Stimulated activated naive CD8-positive, alpha-beta T cell treated with anti-CD3 and anti-CD28 coated beads, Interleukin-15, Interleukin-2, amounts not matched to agents 100 U/mL and 50 U/mL, for 24 hours (primary cell): ENCODE data around the gene MAPK1.
"Not testable (repeated sequence)": the region's sequence is repeated elsewhere in the genome, so short reads cannot be mapped to it uniquely, and the experiment has no call there.

Experiments used
- ATAC-seq: fragments of 150-1000 bp; cut with Tn5 transposase; one replicate; pipeline ENCODE4 v1.10.0; 2021
- DNase-seq: peaks from one replicate; pipeline ENCODE4 v3.0.0; 2021

MAPK1 gene

DNA sequence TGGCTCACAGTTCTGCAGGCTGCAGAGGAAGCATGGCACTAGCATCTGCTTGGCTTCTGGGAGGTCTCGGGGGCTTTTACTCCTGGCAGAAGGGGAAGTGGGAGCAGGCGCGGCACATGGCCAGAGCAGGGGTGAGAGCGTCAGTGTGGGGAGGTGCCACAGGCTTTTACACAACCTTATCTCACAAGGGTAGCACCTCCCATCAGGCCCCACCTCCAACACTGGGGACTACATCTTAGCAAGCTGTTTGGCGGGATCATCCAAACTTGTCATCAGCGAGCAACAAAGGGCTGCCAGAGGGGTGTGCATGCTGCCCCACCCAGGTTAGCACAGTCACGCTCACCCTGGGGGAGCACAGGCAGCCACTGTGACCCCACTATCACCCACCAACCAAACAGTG lies 112.9 kb downstream of the MAPK1 start:
- no peak for ATAC-seq
- DNase-seq = no peak

- no peak for DNase-seq
- no peak for ATAC-seq
Observed at GRCh38 chr22:21753374-21754111, 113.9 kb downstream of the MAPK1 start.

DNA sequence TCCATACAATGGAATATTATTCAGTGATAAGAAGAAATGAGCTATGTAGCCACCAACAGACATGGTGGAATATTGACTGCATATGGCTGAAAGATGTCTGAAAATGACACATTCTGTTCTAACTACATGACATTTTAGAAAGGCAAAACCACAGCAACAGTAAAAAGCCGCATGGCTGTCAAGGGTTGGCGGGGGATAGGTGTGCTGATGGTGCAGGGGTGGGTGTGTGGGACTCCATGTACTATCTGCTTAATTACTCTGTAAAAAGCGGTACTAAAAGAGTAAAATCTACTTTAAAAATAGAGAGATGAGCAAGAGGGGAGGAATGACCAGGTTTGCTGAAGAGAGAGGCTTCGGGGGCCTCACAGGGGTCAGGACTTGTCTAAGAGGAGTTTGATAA lies 115.2 kb downstream of the MAPK1 start:
- ATAC-seq (peak; percentile 41), DNase-seq (no peak)

- no peak for ATAC-seq
Observed at GRCh38 chr22:21745948-21746347, 121.5 kb downstream of the MAPK1 start.

GRCh38 chr22:21744917-21745316 lies 122.5 kb downstream of the MAPK1 start:
- DNase-seq, ATAC-seq: not testable (repeated sequence)

More at GRCh38 chr22:21745948-21746347, 121.5 kb downstream of the MAPK1 start:
- DNase-seq = no peak

GRCh38 chr22:21741790-21742189 lies 125.7 kb downstream of the MAPK1 start:
- DNase-seq = no peak

DNA sequence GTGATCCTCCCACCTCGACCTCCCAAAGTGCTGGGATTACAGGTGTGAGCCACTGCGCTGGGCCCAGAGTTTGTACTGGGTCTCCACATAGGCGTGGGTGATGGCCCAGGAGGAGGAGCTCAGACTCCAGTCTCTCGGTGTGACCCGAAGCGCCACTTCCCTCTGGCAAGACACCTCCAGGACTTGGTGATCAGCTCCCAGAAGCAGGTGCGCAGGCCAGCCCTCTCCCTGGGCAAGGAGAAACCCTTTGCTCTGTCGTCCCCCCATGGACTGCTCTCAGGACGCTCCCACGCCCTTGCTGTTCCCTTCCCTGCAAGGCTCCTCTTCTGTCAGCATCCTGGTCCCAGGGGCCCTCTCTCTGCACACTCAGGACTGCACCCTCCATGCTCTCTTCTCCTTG lies 126.4 kb downstream of the MAPK1 start:
- ATAC-seq = no peak
- no peak for DNase-seq

More at GRCh38 chr22:21741790-21742189, 125.7 kb downstream of the MAPK1 start:
- no peak for ATAC-seq

DNA sequence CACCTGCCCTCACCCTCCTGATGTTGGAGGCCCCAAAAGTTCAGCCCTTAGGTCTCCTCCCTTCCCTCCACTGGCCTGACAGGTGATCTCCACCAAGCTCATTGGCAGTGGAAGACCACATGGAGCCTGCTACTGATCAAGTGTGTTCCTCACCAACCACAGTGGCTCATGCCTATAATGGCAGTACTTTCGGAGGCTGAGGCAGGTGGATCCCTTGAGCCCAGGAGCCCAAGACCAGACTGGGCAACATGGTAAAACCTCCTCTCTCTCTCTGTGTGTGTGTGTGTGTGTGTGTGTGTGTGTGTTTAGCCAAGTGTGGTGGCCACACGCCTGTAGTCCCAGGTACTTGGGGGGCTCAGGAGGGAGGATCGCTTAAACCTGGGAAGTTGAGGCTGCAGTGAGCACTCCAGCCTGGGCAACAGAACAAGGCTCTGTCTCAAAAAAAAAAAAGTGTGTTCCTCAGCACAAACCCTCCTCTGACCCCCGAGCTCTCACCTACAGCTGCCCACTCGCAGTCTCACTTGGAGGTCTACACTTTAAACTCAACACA lies 127.5 kb downstream of the MAPK1 start:
- DNase-seq (no peak), ATAC-seq (no peak)

- no peak for DNase-seq
- ATAC-seq = no peak
Observed at GRCh38 chr22:21738966-21739365, 128.5 kb downstream of the MAPK1 start.

- ATAC-seq (no peak), DNase-seq (no peak)
Observed at GRCh38 chr22:21738081-21738480, 129.4 kb downstream of the MAPK1 start.

- ATAC-seq (no peak), DNase-seq (no peak)
Observed at GRCh38 chr22:21736948-21737347, 130.5 kb downstream of the MAPK1 start.

DNA sequence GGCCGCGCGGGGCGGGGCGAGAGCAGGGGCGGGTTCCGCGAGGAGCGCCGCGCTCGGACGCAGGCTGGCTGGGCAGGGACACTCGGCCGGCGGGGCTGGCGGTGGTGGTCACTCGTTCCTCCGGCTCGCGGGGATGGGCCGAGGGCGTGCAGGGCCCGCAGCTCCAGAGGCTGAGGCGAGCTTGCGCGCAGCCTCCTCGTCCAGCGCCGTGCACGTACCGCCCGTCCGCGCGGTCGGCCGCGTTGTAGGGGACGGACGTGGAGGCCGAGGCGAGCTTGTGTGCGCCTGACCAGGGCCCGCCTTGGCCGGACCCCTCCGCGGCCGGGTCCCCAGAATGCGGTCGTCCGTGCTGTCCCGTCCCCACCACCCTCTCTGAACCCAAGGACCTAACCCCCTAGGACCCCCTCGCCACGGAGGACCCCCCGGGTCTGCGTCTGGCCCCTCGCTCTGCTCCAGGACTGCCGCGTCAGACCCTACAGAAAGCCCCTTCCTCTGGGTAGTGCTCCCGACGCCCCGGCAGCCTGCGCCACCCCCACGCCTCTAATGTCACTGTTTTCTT lies 131.3 kb downstream of the MAPK1 start:
- DNase-seq (no peak), ATAC-seq (no peak)

DNA sequence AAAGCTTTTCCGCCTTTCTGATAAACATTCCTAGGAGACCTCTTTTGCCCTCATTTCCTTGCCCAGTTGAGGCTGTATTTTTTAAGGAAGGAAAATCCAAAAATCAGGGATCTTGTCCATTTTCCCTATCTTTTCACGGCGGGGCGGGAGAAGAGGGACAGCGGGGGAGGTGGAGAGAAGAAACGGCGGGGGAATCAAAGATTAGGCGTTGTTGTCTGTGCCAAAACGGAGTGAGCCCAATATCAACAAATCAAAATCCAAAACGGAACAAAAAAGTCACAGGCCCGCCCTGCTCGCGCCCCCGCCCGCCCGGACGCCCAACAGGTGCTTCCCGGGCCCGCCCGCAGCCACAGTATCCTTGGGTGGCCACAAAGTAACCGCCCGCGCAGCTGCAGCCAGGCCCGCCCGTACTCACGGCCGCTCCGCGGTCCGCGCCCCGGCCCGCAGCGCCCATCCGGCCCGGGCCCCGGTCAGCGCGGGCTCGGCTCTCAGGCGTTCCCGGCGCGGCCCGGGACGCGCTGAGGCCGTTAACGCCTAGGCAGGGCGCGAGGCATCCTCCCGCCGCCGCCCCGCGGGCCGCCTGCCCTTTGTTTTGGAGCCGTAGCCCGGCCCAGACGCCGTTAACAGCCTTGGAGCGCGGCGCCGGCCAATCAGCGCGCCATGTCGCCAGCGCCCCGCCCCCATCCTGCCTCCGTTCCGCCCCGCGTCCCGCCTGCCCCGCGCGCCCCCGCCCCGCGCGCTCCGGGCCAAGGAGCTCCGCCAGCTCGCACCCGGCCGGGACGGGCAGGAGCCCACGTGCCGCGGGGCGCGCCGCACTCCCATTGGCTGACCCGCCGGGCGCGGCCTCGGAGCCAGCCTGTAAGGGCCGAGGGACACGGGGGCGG lies 132.0 kb downstream of the MAPK1 start, which contains the start of gene YPEL1:
TSS of gene YPEL1 (minus strand) at position 595 of the 884 bp plus-strand sequence. CDS start 25,050 bp downstream, outside the sequence.
- peak; percentile 95 for DNase-seq
- peak; percentile 94 for ATAC-seq

DNA sequence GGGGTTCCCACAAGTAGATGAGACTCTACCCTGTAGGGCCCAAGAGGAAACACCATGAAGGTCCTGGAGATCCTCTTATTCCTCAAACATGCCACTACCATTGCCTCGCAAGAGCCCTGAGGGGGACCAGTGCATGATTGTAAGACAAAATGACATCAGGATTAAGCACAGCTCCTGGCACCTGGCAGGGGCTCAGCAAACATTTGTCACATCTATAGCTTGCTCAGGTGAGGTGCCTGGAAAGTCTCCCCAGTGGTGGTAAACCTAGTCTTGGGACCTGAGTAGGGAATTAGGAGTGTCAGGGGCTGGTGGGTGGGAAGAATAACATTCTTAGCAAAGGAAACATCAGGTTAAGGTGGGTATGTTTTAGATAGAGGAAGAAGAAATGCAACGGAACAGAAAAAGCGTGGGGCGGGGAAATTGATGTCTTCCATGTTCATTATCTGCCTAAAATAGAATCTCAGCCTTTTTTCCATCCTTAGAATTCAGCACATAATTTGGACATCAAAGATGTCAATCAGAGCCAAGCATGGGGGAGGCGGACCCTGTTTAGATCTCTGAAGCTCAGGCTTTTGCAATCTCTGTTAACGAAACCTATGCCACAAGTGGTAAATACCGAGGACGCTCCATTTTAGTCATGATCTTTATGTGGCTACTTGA lies 132.8 kb downstream of the MAPK1 start:
- DNase-seq (no peak), ATAC-seq (no peak)

- ATAC-seq (no peak), DNase-seq (no peak)
Observed at GRCh38 chr22:21731503-21731902, 135.9 kb downstream of the MAPK1 start.

DNA sequence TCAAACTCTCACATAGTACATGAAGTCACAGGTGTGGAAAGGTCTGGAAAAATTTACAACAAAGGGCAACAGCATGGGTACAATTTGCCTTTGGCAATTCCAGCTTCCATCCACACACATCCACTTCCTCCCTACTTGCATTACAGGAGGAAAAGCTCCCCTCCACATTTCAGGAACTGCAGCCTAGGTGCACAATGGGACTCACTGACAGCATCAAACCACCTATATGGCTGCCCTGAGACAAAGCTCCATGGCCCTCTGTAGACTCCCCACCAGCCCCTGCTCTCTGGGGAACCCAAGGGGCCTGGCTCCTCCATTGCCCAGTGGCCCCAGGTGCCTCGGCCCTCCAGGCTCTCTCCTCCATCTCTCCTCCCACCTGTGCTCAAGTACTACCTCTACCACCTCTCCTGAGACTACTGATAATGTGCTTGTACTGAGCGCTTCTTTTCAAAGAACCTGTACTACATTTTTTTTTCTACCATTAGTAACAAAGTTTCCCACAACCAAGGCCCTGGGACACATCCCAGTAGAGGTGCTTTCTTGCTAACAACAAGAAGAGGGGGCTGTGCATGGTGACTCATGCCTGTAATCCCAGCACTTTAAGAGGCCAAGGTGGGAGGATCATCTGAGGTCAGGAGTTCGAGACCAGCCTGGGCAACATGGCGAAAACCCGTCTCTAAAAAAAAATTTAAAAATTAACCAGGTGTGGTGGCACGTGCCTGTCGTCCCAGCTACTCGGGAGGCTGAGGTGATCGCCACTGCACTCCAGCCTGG lies 136.7 kb downstream of the MAPK1 start:
- no peak for ATAC-seq
- DNase-seq = no peak

DNA sequence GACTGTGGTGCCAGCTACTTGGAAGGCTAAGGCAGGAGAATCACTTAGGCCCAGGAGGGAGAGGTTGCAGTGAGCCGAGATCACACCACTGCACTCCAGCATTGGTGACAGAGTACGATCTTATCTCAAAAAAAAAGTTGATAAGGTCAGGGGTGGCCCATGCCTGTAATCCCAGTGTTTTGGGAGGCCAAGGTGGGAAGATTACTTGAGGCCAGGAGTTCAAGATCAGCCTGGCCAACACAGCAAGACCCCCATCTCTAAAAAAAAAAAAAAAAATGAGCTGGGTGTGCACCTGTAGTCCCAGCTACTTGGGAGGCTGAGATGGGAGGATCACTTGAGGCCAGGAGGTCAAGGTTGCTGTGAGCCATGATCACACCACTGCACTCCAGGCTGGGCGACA lies 138.3 kb downstream of the MAPK1 start:
- ATAC-seq, DNase-seq: not testable (repeated sequence)

DNA sequence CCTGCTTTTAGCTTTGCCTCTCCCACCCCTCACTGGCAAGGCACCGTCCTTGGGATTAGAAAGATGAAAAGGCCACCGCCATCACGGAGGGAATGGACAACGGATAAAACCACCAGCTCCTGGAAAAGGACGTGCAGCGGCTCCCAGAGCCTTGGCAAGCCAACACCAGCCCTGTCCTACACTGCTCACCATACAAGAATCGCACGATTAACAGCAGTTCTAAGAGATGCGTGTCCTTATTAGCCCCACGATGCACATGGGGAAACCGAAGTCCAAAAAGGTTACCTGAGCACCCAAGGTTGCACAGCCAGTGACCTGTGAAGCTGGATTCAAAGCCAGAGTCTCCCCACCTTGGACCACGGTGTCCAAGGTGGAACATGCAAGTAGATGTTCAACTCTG lies 139.2 kb downstream of the MAPK1 start:
- DNase-seq (no peak), ATAC-seq (no peak)

DNA sequence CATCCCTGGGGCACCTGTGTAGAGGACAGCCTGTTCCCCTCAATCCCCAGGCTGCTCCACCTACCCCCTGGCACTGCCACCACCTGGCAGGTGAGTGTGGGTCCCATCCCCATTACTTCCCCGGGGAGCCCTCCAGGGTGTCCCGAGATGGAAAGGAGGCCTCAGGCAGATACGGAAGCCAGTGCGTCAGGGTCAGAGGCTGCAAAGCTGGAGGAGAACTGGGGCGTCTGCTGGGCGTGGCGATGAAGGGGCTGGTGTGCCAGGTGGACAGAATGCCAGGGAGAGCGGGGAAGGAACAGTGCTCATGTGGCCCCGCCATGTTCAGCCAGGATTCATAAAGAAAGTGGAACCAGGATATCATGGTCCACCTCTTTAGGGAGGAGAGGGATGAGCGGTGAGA lies 139.7 kb downstream of the MAPK1 start:
- ATAC-seq (no peak), DNase-seq (no peak)

- ATAC-seq = no peak
Observed at GRCh38 chr22:21727159-21727558, 140.3 kb downstream of the MAPK1 start.

GRCh38 chr22:21726650-21727049 lies 140.8 kb downstream of the MAPK1 start:
- DNase-seq = peak; percentile 41
- peak; percentile 82 for ATAC-seq

More at GRCh38 chr22:21727159-21727558, 140.3 kb downstream of the MAPK1 start:
- no peak for DNase-seq
